T-cell (primary cell): Measurements from ENCODE around the gene SLIT3. TPM values are rescaled to one million over a fixed set of nuclear protein-coding genes. Genes with fewer than 3 reads are reported as not detected.

Source experiments
- ATAC-seq, 4 experiments: fragments of 200-7000 bp in 3 of 4; fragments of 150-1000 bp in 1 of 4; cut with Tn5 transposase; replicated peaks in 1 of 4; 1 replicate in 3 of 4; 2 replicates in 1 of 4; pipeline ENCODE4 v1.10.0; 2021; ENCODE audit warnings: moderate library complexity in 3 of 4, mild to moderate bottlenecking in 2 of 4, moderate number of reproducible peaks in 1 of 4
- CTCF ChIA-PET, 2 donors: fragments of 300-600 bp; sonication (Branson Sonifier 250); formaldehyde crosslinking; loops; one replicate each; lab custom pipeline; 2022; ENCODE audit warnings: antibody characterized with exemption in 2 of 2; lab: Charles Lee
- POLR2A ChIA-PET, 2 donors: fragments of 300-600 bp; sonication (Branson Sonifier 250); formaldehyde crosslinking; loops; one replicate each; lab custom pipeline; 2022; ENCODE audit warnings: antibody characterized with exemption in 2 of 2; lab: Charles Lee
- DNase-seq, 35 experiments: peaks; one replicate each; pipeline versions ENCODE4 v3.0.0 to v3.0.0-alpha.2; 2013 to 2023
- H3K27ac ChIP-seq: one replicate; pipeline ENCODE4 v1.5.1; 2013; ENCODE audit warnings: low read length
- H3K27me3 ChIP-seq, 2 experiments: replicated peaks in 1 of 2; 1 replicate in 1 of 2; 2 replicates in 1 of 2; pipeline versions ENCODE4 v1.6.1 to v1.7.0; 2013; ENCODE audit warnings: low read length in 1 of 2, mixed read lengths in 1 of 2; ENCODE audit not compliant: control insufficient read depth in 2 of 2, insufficient read depth in 2 of 2; ENCODE audit errors: extremely low read depth in 1 of 2
- H3K36me3 ChIP-seq, 2 donors: 1 replicate in 1 of 2; 2 replicates in 1 of 2; pipeline versions ENCODE4 v1.6.1 to v1.7.0; 2013; ENCODE audit warnings: low read length in 1 of 2; ENCODE audit not compliant: control insufficient read depth in 2 of 2, insufficient read depth in 1 of 2; ENCODE audit errors: extremely low read depth in 1 of 2
- H3K4me1 ChIP-seq, 2 experiments: 1 replicate in 1 of 2; 2 replicates in 1 of 2; pipeline versions ENCODE4 v1.6.1 to v1.7.0; 2013; ENCODE audit warnings: low read length in 2 of 2, mixed read lengths in 1 of 2; ENCODE audit not compliant: insufficient read depth in 2 of 2, control insufficient read depth in 1 of 2; ENCODE audit errors: extremely low read depth in 1 of 2
- H3K4me3 ChIP-seq, 2 donors: 1 replicate in 1 of 2; 2 replicates in 1 of 2; pipeline versions ENCODE4 v1.5.1 to v1.7.0; 2013; ENCODE audit warnings: mild to moderate bottlenecking in 2 of 2, low read length in 1 of 2, moderate library complexity in 1 of 2; ENCODE audit not compliant: control insufficient read depth in 1 of 2; ENCODE audit errors: extremely low read depth in 1 of 2
- H3K9me3 ChIP-seq: 2 replicates; pipeline ENCODE4 v1.7.0; 2013
- H3K27ac Mint-ChIP-seq, 2 donors: one replicate each; pipeline ENCODE4 v1.8.0; 2020 to 2021; ENCODE audit warnings: mild to moderate bottlenecking in 2 of 2, mixed read lengths in 2 of 2
- H3K27me3 Mint-ChIP-seq, 2 donors: one replicate each; pipeline ENCODE4 v1.8.0; 2021 to 2022; ENCODE audit warnings: mixed read lengths in 2 of 2
- H3K36me3 Mint-ChIP-seq: one replicate; pipeline ENCODE4 v1.8.0; 2021; ENCODE audit warnings: mixed read lengths
- H3K4me1 Mint-ChIP-seq, 3 donors: one replicate each; pipeline ENCODE4 v1.8.0; 2020 to 2022; ENCODE audit warnings: mixed read lengths in 3 of 3, mild to moderate bottlenecking in 1 of 3
- H3K4me3 Mint-ChIP-seq, 3 donors: one replicate each; pipeline ENCODE4 v1.8.0; 2020 to 2022; ENCODE audit warnings: mild to moderate bottlenecking in 3 of 3, mixed read lengths in 3 of 3, moderate library complexity in 3 of 3
- H3K9me3 Mint-ChIP-seq, 3 donors: one replicate each; pipeline ENCODE4 v1.8.0; 2020 to 2022; ENCODE audit warnings: mixed read lengths in 3 of 3
- WGBS: methylation state at CpG from one replicate; pipeline ENCODE4 v1.1.5; 2013; ENCODE audit warnings: missing lambda C conversion rate; ENCODE audit not compliant: insufficient coverage; 5-methylcytosine and 5-hydroxymethylcytosine counted together
- total RNA-seq, 35 experiments: library from RNA in 6 of 35; stranded (reverse) in 6 of 35; fragments of 120-200 nt in 1 of 35; gene quantifications; one replicate each; pipeline versions ENCODE4 v1.2.1 to v1.2.4 and lab custom pipeline; 2013 to 2026

SLIT3 gene
- total RNA-seq, 5 donors from 2014 or later (not counting 1 experiment from before 2014, with no cell fraction given) = 0.13 to 0.32 (median 0.13) TPM; not detected in 2

- POLR2A ChIA-PET = interaction anchor here in 1 of 2 donors (0.7 kb wide), 1 partner anchor 92 kb away, joined by 5 read pairs; no protein-coding TSS in a partner anchor
Measured at GRCh38 chr5:169200125-169200778, 100.7 kb downstream of the SLIT3 start.

DNA sequence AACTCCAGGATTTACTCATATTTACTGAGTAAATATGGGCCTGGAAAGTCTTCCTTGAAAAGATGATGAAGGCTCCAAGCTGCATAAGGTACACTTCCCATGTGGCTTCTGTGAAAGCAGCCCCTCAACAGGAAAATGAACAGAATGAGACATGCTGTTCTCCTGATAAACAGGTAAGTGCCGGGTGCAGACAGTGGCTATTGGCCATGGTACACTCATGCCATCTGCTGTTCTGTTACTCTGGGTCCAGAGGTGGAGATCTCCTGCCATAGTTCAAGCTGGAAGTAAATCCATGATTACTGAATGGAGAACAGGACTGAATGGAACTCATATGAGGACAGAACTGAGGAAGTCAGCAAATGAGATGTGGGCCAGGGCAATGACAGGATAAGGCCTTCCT lies 103.6 kb downstream of the SLIT3 start:
- DNase-seq (no peak), ATAC-seq (no peak)
- no peaks in the 10 kb centered on the region for H3K4me1 Mint-ChIP-seq
- ChIA-PET POLR2A (no interaction called here), CTCF (no interaction called here)
- H3K9me3 Mint-ChIP-seq = peaks cover 0 to 4% (median 4%) of the 10 kb centered on the region in 3 donors
- peaks cover 0 to 3% of the 10 kb centered on the region in 2 experiments for H3K27me3 ChIP-seq
- WGBS = 67% methylated on average over 1 of the region's 1 CpG
- H3K9me3 ChIP-seq = no peaks in the 10 kb centered on the region
- no peaks in the 10 kb centered on the region for H3K36me3 Mint-ChIP-seq
- no peak overlapping the region for H3K4me3 Mint-ChIP-seq
- no peak overlapping the region for H3K27ac Mint-ChIP-seq
- H3K4me1 ChIP-seq = no peaks in the 10 kb centered on the region
- H3K27me3 Mint-ChIP-seq = peaks cover 0 to 3% of the 10 kb centered on the region in 2 donors
- H3K36me3 ChIP-seq = no peaks in the 10 kb centered on the region
- no peak overlapping the region for H3K4me3 ChIP-seq
- no peak overlapping the region for H3K27ac ChIP-seq

More at GRCh38 chr5:169200125-169200778, 100.7 kb downstream of the SLIT3 start:
- CTCF ChIA-PET = no interaction called here
- no peak overlapping the region for H3K27ac ChIP-seq
- H3K27me3 ChIP-seq = peaks cover 0 to 6% of the 10 kb centered on the region in 2 experiments
- Mint-ChIP-seq H3K9me3 (peaks cover 0 to 16% (median 4%) of the 10 kb centered on the region in 3 donors), H3K4me3 (no peak overlapping the region), H3K4me1 (no peaks in the 10 kb centered on the region), H3K27me3 (peaks cover 0 to 8% of the 10 kb centered on the region in 2 donors), H3K36me3 (no peaks in the 10 kb centered on the region), H3K27ac (no peak overlapping the region)
- no peaks in the 10 kb centered on the region for H3K9me3 ChIP-seq
- no peaks in the 10 kb centered on the region for H3K36me3 ChIP-seq
- ATAC-seq (no peak), DNase-seq (no peak)
- H3K4me1 ChIP-seq = no peaks in the 10 kb centered on the region
- WGBS = no CpG with 5 or more reads among the region's 6 CpGs
- H3K4me3 ChIP-seq = no peak overlapping the region

GRCh38 chr5:169196059-169196458 lies 104.9 kb downstream of the SLIT3 start:
- Histone ChIP-seq H3K27ac (no peak overlapping the region), H3K36me3 (no peaks in the 10 kb centered on the region), H3K4me1 (no peaks in the 10 kb centered on the region), H3K9me3 (no peaks in the 10 kb centered on the region), H3K27me3 (no peaks in the 10 kb centered on the region), H3K4me3 (no peak overlapping the region)
- ChIA-PET CTCF (no interaction called here), POLR2A (no interaction called here)
- DNase-seq (no peak), ATAC-seq (no peak)
- peaks cover 0 to 3% of the 10 kb centered on the region in 2 donors for H3K27me3 Mint-ChIP-seq
- no peaks in the 10 kb centered on the region for H3K4me1 Mint-ChIP-seq
- no peak overlapping the region for H3K4me3 Mint-ChIP-seq
- H3K36me3 Mint-ChIP-seq = no peaks in the 10 kb centered on the region
- peaks cover 0 to 4% (median 0%) of the 10 kb centered on the region in 3 donors for H3K9me3 Mint-ChIP-seq
- H3K27ac Mint-ChIP-seq = no peak overlapping the region
- WGBS = 90% methylated on average over 5 of the region's 6 CpGs

GRCh38 chr5:169195601-169196000 lies 105.3 kb downstream of the SLIT3 start:
- CTCF ChIA-PET = no interaction called here
- Mint-ChIP-seq H3K4me1 (no peaks in the 10 kb centered on the region), H3K4me3 (no peak overlapping the region), H3K27me3 (peaks cover 0 to 3% of the 10 kb centered on the region in 2 donors), H3K36me3 (no peaks in the 10 kb centered on the region), H3K27ac (no peak overlapping the region), H3K9me3 (peaks cover 0 to 4% (median 0%) of the 10 kb centered on the region in 3 donors)
- Histone ChIP-seq H3K9me3 (no peaks in the 10 kb centered on the region), H3K4me1 (no peaks in the 10 kb centered on the region), H3K4me3 (no peak overlapping the region), H3K36me3 (no peaks in the 10 kb centered on the region), H3K27ac (no peak overlapping the region), H3K27me3 (no peaks in the 10 kb centered on the region)
- DNase-seq (no peak), ATAC-seq (no peak)
- POLR2A ChIA-PET = no interaction called here
- WGBS = 93% methylated on average over 3 of the region's 8 CpGs

DNA sequence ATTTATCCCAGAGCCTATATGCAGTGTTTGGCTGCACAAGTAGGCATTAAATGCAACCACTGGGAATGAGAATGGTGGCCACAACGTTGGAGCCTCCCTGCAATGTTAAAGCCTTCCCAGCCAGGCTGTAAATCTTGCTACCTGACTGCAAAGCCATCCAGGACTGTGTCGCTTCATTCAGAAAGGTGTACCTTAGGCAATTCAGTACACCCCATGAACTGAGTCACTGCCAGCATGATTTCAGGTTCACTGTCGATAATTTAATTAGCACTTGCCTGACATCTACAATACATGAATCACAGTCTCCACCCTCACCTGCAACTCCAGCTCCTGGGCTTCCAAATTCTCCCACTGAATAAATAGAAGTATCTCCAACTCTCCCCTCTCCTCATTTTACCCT lies 108.4 kb downstream of the SLIT3 start:
- no peak overlapping the region for H3K4me3 Mint-ChIP-seq
- CTCF ChIA-PET = no interaction called here
- DNase-seq = no peak
- no peaks in the 10 kb centered on the region for H3K9me3 Mint-ChIP-seq
- Histone ChIP-seq H3K4me1 (no peaks in the 10 kb centered on the region), H3K4me3 (no peak overlapping the region), H3K36me3 (no peaks in the 10 kb centered on the region), H3K27ac (no peak overlapping the region), H3K27me3 (no peaks in the 10 kb centered on the region), H3K9me3 (no peaks in the 10 kb centered on the region)
- H3K36me3 Mint-ChIP-seq = no peaks in the 10 kb centered on the region
- H3K27me3 Mint-ChIP-seq = no peaks in the 10 kb centered on the region
- H3K4me1 Mint-ChIP-seq = no peaks in the 10 kb centered on the region
- no peak overlapping the region for H3K27ac Mint-ChIP-seq
- ATAC-seq = no peak
- POLR2A ChIA-PET = no interaction called here
- 62% methylated on average over 3 of the region's 3 CpGs for WGBS

- CTCF ChIA-PET = no interaction called here
Measured at GRCh38 chr5:169190849-169191248, 110.1 kb downstream of the SLIT3 start.

More at GRCh38 chr5:169190849-169191248, 110.1 kb downstream of the SLIT3 start:
- DNase-seq (no peak), ATAC-seq (no peak)
- POLR2A ChIA-PET = no interaction called here
- Mint-ChIP-seq H3K4me3 (no peak overlapping the region), H3K4me1 (no peaks in the 10 kb centered on the region), H3K27ac (no peak overlapping the region), H3K36me3 (no peaks in the 10 kb centered on the region), H3K27me3 (no peaks in the 10 kb centered on the region), H3K9me3 (no peaks in the 10 kb centered on the region)
- Histone ChIP-seq H3K27ac (no peak overlapping the region), H3K4me1 (no peaks in the 10 kb centered on the region), H3K27me3 (no peaks in the 10 kb centered on the region), H3K4me3 (no peak overlapping the region), H3K9me3 (no peaks in the 10 kb centered on the region), H3K36me3 (no peaks in the 10 kb centered on the region)
- WGBS = no CpG with 5 or more reads among the region's 1 CpG
